Endothelial cell of umbilical vein (primary cell): ENCODE data around the gene BCAS3. TPM values are rescaled to one million over a fixed set of nuclear protein-coding genes. Genes with fewer than 3 reads are reported as not detected.

Experiments
- BruUV-seq: library from RNA; stranded (reverse); fragments of 400-500 nt; replicated peaks from 2 replicates; lab custom pipeline; 2021; lab: Mats Ljungman, UMichigan
- CTCF ChIA-PET: fragments of 300-600, 350-600 bp; sonication (Branson Sonifier 250); formaldehyde crosslinking; loops from one replicate; lab custom pipeline; 2021; ENCODE audit warnings: antibody characterized with exemption, inconsistent platforms; lab: Charles Lee
- POLR2A ChIA-PET: fragments of 300-600, 350-600 bp; sonication (Branson Sonifier 250); formaldehyde crosslinking; loops from one replicate; lab custom pipeline; 2021; ENCODE audit warnings: antibody characterized with exemption, inconsistent platforms; lab: Charles Lee
- DNase-seq: peaks from one replicate; pipeline ENCODE4 v3.0.0-alpha.2; 2011; ENCODE audit warnings: low read depth, low spot score
- FAIRE-seq: peaks from 2 replicates; lab custom pipeline; 2011; peaks lifted over from hg19 to GRCh38; lab: Jason Lieb, UNC
- H2AFZ ChIP-seq: 2 replicates; pipeline ENCODE4 v1.6.0; 2012; ENCODE audit warnings: low read depth, low read length, control low read depth, inconsistent platforms
- H3K27ac ChIP-seq: 2 replicates; pipeline ENCODE4 v1.5.1; 2011; ENCODE audit warnings: low read depth, mild to moderate bottlenecking, control low read depth, low read length, moderate library complexity; ENCODE audit not compliant: insufficient read depth
- H3K27me3 ChIP-seq, 2 experiments: 2 replicates each; pipeline versions ENCODE4 v1.6.0 to v1.6.1; 2011; ENCODE audit warnings: low read length in 2 of 2, mixed read lengths in 1 of 2; ENCODE audit not compliant: control insufficient read depth in 2 of 2, insufficient read depth in 2 of 2
- H3K36me3 ChIP-seq, 2 experiments: 2 replicates in 1 of 2; 3 replicates in 1 of 2; pipeline ENCODE4 v1.5.1; 2011; ENCODE audit warnings: low read length in 2 of 2, mild to moderate bottlenecking in 1 of 2, moderate library complexity in 1 of 2; ENCODE audit not compliant: control insufficient read depth in 2 of 2, insufficient read depth in 2 of 2; ENCODE audit errors: extremely low read depth in 1 of 2
- H3K4me1 ChIP-seq: 3 replicates; pipeline ENCODE4 v1.5.1; 2011; ENCODE audit warnings: mild to moderate bottlenecking, low read length; ENCODE audit not compliant: control insufficient read depth, insufficient read depth; ENCODE audit errors: extremely low read depth
- H3K4me2 ChIP-seq: 2 replicates; pipeline ENCODE4 v1.6.1; 2011; ENCODE audit warnings: low read length, control low read depth, mixed read lengths; ENCODE audit not compliant: insufficient read depth
- H3K4me3 ChIP-seq, 3 experiments: fragments of 200-600 bp in 1 of 3; sonication (generic), shearing (Covaris generic) in 1 of 3; replicated peaks in 1 of 3; 2 replicates each; pipeline ENCODE4 v1.5.1; 2011 to 2016; ENCODE audit warnings: control low read depth in 3 of 3, low read length in 3 of 3, mild to moderate bottlenecking in 2 of 3, inconsistent platforms in 1 of 3, low read depth in 1 of 3, moderate library complexity in 1 of 3; ENCODE audit not compliant: insufficient read depth in 1 of 3
- H3K79me2 ChIP-seq: 2 replicates; pipeline ENCODE4 v1.6.0; 2012; ENCODE audit warnings: low read length, inconsistent platforms; ENCODE audit not compliant: control insufficient read depth, insufficient read depth
- H3K9ac ChIP-seq: replicated peaks from 2 replicates; pipeline ENCODE3; 2011; ENCODE audit warnings: low read length, control low read depth; ENCODE audit not compliant: insufficient read depth; ENCODE audit errors: extremely low read depth
- H3K9me1 ChIP-seq: replicated peaks from 3 replicates; pipeline ENCODE4 v1.6.0; 2011; ENCODE audit warnings: mild to moderate bottlenecking, low read length; ENCODE audit not compliant: control insufficient read depth, insufficient read depth; ENCODE audit errors: extremely low read depth
- H3K9me3 ChIP-seq: replicated peaks from 2 replicates; pipeline ENCODE4 v1.5.1; 2012; ENCODE audit warnings: low read length, inconsistent platforms; ENCODE audit not compliant: control insufficient read depth, insufficient read depth
- H4K20me1 ChIP-seq: replicated peaks from 2 replicates; pipeline ENCODE3; 2011; ENCODE audit warnings: mild to moderate bottlenecking, low read length; ENCODE audit not compliant: control insufficient read depth, insufficient read depth; ENCODE audit errors: extremely low read depth
- EZH2 ChIP-seq: IDR thresholded peaks from 2 replicates; pipeline ENCODE4 v1.6.1; 2012; ENCODE audit warnings: borderline replicate concordance, low read depth, mild to moderate bottlenecking, moderate library complexity, low read length, inconsistent platforms; ENCODE audit not compliant: severe bottlenecking
- FOS ChIP-seq: IDR thresholded peaks from 2 replicates; pipeline ENCODE4 v1.6.1; 2011; ENCODE audit warnings: mild to moderate bottlenecking, low read length, moderate library complexity, borderline replicate concordance; ENCODE audit not compliant: insufficient read depth
- GATA2 ChIP-seq: IDR thresholded peaks from 2 replicates; pipeline ENCODE4 v1.7.0; 2011; ENCODE audit warnings: low read depth, mild to moderate bottlenecking, moderate library complexity, mixed read lengths, low read length; ENCODE audit not compliant: insufficient read length, insufficient read depth
- JUN ChIP-seq: IDR thresholded peaks from 2 replicates; pipeline ENCODE4 v1.6.1; 2011; ENCODE audit warnings: borderline replicate concordance, low read depth; ENCODE audit not compliant: insufficient read length, insufficient read depth
- MAX ChIP-seq: IDR thresholded peaks from 2 replicates; pipeline ENCODE4 v1.6.1; 2011; ENCODE audit not compliant: insufficient read depth, insufficient read length
- MYC ChIP-seq: IDR thresholded peaks from one replicate; pipeline ENCODE4 v1.6.1; 2011; ENCODE audit warnings: mild to moderate bottlenecking, low read depth, low read length
- POLR2A ChIP-seq: IDR thresholded peaks from 2 replicates; pipeline ENCODE4 v1.6.1; 2012; ENCODE audit warnings: low read depth, mild to moderate bottlenecking, control low read depth, low read length
- POLR2AphosphoS5 ChIP-seq: IDR thresholded peaks from 2 replicates; pipeline ENCODE4 v1.6.1; 2012; ENCODE audit warnings: low read depth, mild to moderate bottlenecking, control low read depth, low read length, moderate library complexity; ENCODE audit not compliant: insufficient read depth
- dilution Hi-C: fragments of 300-500 bp; cut with MboI; formaldehyde crosslinking; loops from one replicate; pipeline ENCODE4 v1.15.0; 2019; ENCODE audit warnings: low sequenced_read_pairs; ENCODE audit not compliant: extremely low pct_ligation_motif_present
- intact Hi-C: fragments of 100-400 bp; cut with micrococcal nuclease; formaldehyde crosslinking; loops from one replicate; pipeline ENCODE4 v1.10.0; 2022
- polyA plus RNA-seq, 4 experiments: library from polyadenylated mRNA; depleted of rRNA in 3 of 4; stranded (reverse) in 3 of 4; unstranded in 1 of 4; fragments of >200 nt; gene quantifications; 2 replicates each; pipeline versions ENCODE4 v1.2.1 to v1.2.3, GENCODE V29; 2011 to 2012; ENCODE audit warnings: missing spikeins in 1 of 4
- total RNA-seq: library from RNA; stranded (reverse); gene quantifications from 2 replicates; pipeline ENCODE4 v1.2.3, GENCODE V29; 2021
- TF ChIP-seq, protein P1 (sequence below), 2 donors: IDR thresholded peaks; 1 replicate in 1 of 2; 2 replicates in 1 of 2; pipeline ENCODE4 v1.5.1; 2011; ENCODE audit warnings: low read length in 2 of 2, mild to moderate bottlenecking in 2 of 2, moderate library complexity in 2 of 2, control low read depth in 1 of 2, inconsistent platforms in 1 of 2, low read depth in 1 of 2; ENCODE audit not compliant: insufficient read depth in 1 of 2; ENCODE audit errors: extremely low read depth in 1 of 2

Gene BCAS3
- total and polyA plus RNA-seq, 2 donors (not counting 3 experiments of a cell fraction or from before 2014, with no cell fraction given): 8.2 to 16.0 TPM

DNA sequence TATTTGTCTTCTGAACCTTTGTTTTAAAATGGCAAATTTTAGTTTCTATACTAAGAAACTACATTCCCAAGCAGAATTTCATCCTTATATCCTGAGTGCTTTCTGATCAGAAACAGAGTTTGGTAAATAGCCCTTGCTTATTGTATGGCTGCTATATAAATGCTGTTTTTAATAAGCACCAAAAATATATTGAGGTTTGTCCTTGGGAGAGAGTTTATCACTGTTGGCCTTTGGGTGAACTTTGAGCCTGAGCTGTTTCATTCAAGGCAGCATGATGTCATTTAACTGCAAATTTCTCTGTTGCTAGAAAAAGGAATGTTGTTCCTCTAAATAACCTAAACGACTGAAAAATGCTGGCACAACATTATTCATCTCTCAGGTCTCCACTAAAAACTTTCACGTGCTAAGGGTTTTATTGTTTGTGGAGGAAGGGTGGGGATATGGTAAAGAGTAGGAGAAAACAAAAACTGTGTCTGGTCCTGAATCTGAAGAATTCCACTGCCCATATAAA is 387.7 kb downstream of the BCAS3 start:
- H3K4me3 ChIP-seq: no peak overlapping the region
- no peaks in the 10 kb centered on the region for H3K9me3 ChIP-seq
- no peak overlapping the region for H3K4me2 ChIP-seq
- no peak overlapping the region for H3K27ac ChIP-seq
- H3K36me3 ChIP-seq: no peaks in the 10 kb centered on the region
- ChIA-PET POLR2A (no interaction called here), CTCF (interaction anchor here (1.0 kb wide), 1 partner anchor 36 kb away, joined by 3 read pairs; no protein-coding TSS in a partner anchor)
- DNase-seq (peak; percentile 6), FAIRE-seq (peak; percentile 12)
- H3K9me1 ChIP-seq: no peaks in the 10 kb centered on the region
- no peaks in the 10 kb centered on the region for H3K4me1 ChIP-seq
- BruUV-seq: no TSS peak
- dilution Hi-C loops: no loop called here
- no peaks in the 10 kb centered on the region for H3K79me2 ChIP-seq
- H4K20me1 ChIP-seq: no peaks in the 10 kb centered on the region
- no peak for TF ChIP-seq EZH2
- no peak for TF ChIP-seq POLR2A
- TF ChIP-seq POLR2AphosphoS5: no peak
- TF ChIP-seq, protein P1, sequence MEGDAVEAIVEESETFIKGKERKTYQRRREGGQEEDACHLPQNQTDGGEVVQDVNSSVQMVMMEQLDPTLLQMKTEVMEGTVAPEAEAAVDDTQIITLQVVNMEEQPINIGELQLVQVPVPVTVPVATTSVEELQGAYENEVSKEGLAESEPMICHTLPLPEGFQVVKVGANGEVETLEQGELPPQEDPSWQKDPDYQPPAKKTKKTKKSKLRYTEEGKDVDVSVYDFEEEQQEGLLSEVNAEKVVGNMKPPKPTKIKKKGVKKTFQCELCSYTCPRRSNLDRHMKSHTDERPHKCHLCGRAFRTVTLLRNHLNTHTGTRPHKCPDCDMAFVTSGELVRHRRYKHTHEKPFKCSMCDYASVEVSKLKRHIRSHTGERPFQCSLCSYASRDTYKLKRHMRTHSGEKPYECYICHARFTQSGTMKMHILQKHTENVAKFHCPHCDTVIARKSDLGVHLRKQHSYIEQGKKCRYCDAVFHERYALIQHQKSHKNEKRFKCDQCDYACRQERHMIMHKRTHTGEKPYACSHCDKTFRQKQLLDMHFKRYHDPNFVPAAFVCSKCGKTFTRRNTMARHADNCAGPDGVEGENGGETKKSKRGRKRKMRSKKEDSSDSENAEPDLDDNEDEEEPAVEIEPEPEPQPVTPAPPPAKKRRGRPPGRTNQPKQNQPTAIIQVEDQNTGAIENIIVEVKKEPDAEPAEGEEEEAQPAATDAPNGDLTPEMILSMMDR (IDR thresholded peaks at IDR 0.05; ENCODE audit: extremely low read depth in 1 of 2, insufficient read depth in 1 of 2, low read depth in 1 of 2, low read length in 2 of 2): no peak
- no peak for TF ChIP-seq JUN
- TF ChIP-seq FOS: no peak
- TF ChIP-seq GATA2: no peak
- no peak for TF ChIP-seq MAX
- no peak for TF ChIP-seq MYC
- H2AFZ ChIP-seq: no peak overlapping the region
- H3K27me3 ChIP-seq: no peaks in the 10 kb centered on the region
- intact Hi-C loops: no loop called here
- no peak overlapping the region for H3K9ac ChIP-seq
